Measurements from ENCODE around the gene SRF. TPM values are rescaled to one million over a fixed set of nuclear protein-coding genes. Genes with fewer than 3 reads are reported as not detected.

The SRF gene
- total and polyA plus RNA-seq, 2 of the 4 experiments (the other 2 are of a cell fraction): 20.6 to 56.3 TPM

DNA sequence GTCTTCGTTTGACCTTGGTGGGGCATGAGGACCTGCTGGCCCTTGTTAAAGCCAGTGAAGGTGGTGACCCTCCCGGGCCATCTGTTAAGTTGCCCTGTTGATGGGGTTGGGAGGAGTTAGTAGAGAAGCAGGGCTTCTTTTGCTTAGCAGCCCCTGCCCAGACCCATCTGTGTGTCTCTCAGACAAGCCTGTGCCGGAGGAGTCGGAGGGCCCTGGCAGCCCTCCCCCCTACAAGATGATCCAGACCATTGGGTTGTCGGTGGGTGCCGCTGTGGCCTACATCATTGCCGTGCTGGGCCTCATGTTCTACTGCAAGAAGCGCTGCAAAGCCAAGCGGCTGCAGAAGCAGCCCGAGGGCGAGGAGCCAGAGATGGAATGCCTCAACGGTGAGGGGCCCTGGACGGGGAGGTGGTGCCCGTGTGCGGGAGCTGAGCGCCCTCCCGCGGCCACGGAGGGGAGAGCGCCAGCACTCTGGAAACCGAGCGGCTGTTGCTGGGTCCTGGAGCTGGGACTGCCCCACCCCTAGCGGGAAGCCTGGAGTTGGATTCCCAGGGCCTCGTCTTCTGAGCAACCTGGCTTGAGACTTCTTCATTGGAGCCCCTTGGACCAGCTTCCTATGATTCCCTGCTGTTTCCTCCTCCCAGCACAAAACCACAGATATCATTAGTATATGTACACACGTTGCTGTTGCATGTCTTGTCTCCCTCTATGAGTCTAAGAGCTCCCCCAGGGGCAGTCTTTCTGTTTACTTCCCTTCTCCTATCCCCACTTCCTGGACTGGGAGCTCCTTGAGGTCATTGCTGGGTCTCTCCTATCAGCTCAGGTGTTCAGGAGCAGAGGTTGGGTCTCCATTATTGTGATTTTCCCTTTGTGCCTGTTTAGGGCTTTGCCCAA, 27.6 kb upstream of the SRF start:
- ATAC-seq (ENCODE audit: low read depth): peak; percentile 99
- H3K36me3 ChIP-seq (ENCODE audit: control insufficient read depth, insufficient read depth, low read length): peaks cover 54% of the 10 kb centered on the region
- H2AFZ ChIP-seq (replicated peaks; ENCODE audit: low read length, poor library complexity): peak overlapping the region; percentile 79
- H3K14ac ChIP-seq (replicated peaks; ENCODE audit: low read depth, low read length): peak overlapping the region; percentile 48
- no peak overlapping the region for H3K18ac ChIP-seq (ENCODE audit: low read depth, low read length)
- intact Hi-C loops (cut with micrococcal nuclease) (loop anchor here (1.0 to 5.0 kb wide), 5 partner anchors 68 to 242 kb away; partner anchors contain the start of genes CUL7 and KLHDC3), dilution Hi-C loops (cut with HindIII; ENCODE audit: low sequenced_read_pairs, unreplicated experiment) (no loop called here), in situ Hi-C loops (cut with MboI; ENCODE audit: low sequenced_read_pairs) (loop anchor here (10.0 kb wide), 1 partner anchor 239 kb away; no protein-coding TSS in a partner anchor)
- peak overlapping the region; percentile 53 for H2AK5ac ChIP-seq (ENCODE audit: low read depth, low read length)
- 0 out of 2 replicates have a peak overlapping the region, but pooled peaks have one; percentile 10 for H3K9ac ChIP-seq (ENCODE audit: low read depth, low read length)
- H4K8ac ChIP-seq (ENCODE audit: low read depth in 2 of 2, low read length in 2 of 2): peak overlapping the region; percentile 15 to 87; a peak in 1 of 4 replicates
- no peaks in the 10 kb centered on the region for H3K9me3 ChIP-seq (ENCODE audit: control insufficient read depth, insufficient read depth, low read length)
- peak overlapping the region; percentile 7; the same call in 1 of the 2 replicates for H3K23ac ChIP-seq (ENCODE audit: low read depth, low read length)
- CTCF ChIA-PET: interaction anchor here (0.6 to 2.4 kb wide), 12 partner anchors 14 to 232 kb away, joined by 3 to 17 read pairs (median 4); partner anchors contain the start of genes KLC4, MRPL2 and PTK7
- no peak overlapping the region for H3K56ac ChIP-seq (ENCODE audit: extremely low read depth, insufficient read depth, low read length)
- peak overlapping the region; percentile 60; the same call in 1 of the 2 replicates for H2BK120ac ChIP-seq (ENCODE audit: low read depth, low read length)
- H3K4ac ChIP-seq (ENCODE audit: low read depth, low read length): peak overlapping the region; percentile 67
- H4K20me1 ChIP-seq (ENCODE audit: insufficient read depth, low read length): no peaks in the 10 kb centered on the region
- H2BK5ac ChIP-seq (ENCODE audit: low read depth, low read length, poor library complexity, severe bottlenecking): peak overlapping the region; percentile 17
- H4K91ac ChIP-seq (ENCODE audit: insufficient read depth, low read depth, low read length): no peak overlapping the region
- WGBS, 2 experiments (ENCODE audit: extremely low coverage in 2 of 2, insufficient read length in 1 of 2): 2% methylated on average over 16 of the region's 25 CpGs; no CpG with 5 or more reads in 1 of the 2 experiments
- peak overlapping the region; percentile 21 for H2AK9ac ChIP-seq (replicated peaks; ENCODE audit: low read depth, low read length, poor library complexity)
- peak overlapping the region; percentile 28 for H3K27ac ChIP-seq (ENCODE audit: insufficient read depth, low read length)
- peak overlapping the region; percentile 7; the same call in 1 of the 2 replicates for H3K4me2 ChIP-seq (ENCODE audit: low read depth, low read length)
- peaks cover 10% of the 10 kb centered on the region for H3K4me1 ChIP-seq (ENCODE audit: control insufficient read depth, insufficient read depth, low read length)
- no peak overlapping the region for H2BK15ac ChIP-seq (ENCODE audit: low read depth, low read length)
- H4K5ac ChIP-seq (ENCODE audit: low read depth, low read length): peak overlapping the region; percentile 28; the same call in 1 of the 2 replicates
- H3K4me3 ChIP-seq (ENCODE audit: insufficient read depth, low read depth, low read length): no peak overlapping the region
- POLR2A ChIA-PET (ENCODE audit: unreplicated experiment): interaction anchor here (1.0 kb wide), 1 partner anchor 68 kb away, joined by 3 read pairs; no protein-coding TSS in a partner anchor
- no peaks in the 10 kb centered on the region for H3K27me3 ChIP-seq (ENCODE audit: control insufficient read depth, insufficient read depth, low read length)
- no peak overlapping the region for H2BK20ac ChIP-seq (ENCODE audit: low read depth, low read length)
- no TSS peak for BruUV-seq (replicated peaks)
- H3K79me1 ChIP-seq (ENCODE audit: low read depth in 1 of 2, low read length in 2 of 2): peaks cover 5 to 19% of the 10 kb centered on the region in 2 experiments; a peak in 2 of 4 replicates
- H3K9me1 ChIP-seq (ENCODE audit: insufficient read depth, low read length): 0 out of 2 replicates have a peak, but pooled peaks cover 3% of the 10 kb centered on the region
- peak; percentile 91 for DNase-seq
- TF ChIP-seq MAZ (IDR thresholded peaks at IDR 0.05; ENCODE audit: borderline replicate concordance, low read depth, low read length): peak; percentile 94
- TF ChIP-seq CHD1 (IDR thresholded peaks at IDR 0.05; ENCODE audit: low read depth, low read length): peak; percentile 73; the same call in 1 of the 2 replicates
- TF ChIP-seq NFE2L2 (IDR thresholded peaks at IDR 0.05; ENCODE audit: low read depth, low read length): no peak
- TF ChIP-seq CEBPB (IDR thresholded peaks at IDR 0.05; ENCODE audit: low read depth, low read length): no peak
- no peak for TF ChIP-seq ELK1 (IDR thresholded peaks at IDR 0.05; ENCODE audit: borderline replicate concordance, low read depth, low read length)
- peak; percentile 40; the same call in 1 of the 2 replicates for TF ChIP-seq POLR2A (IDR thresholded peaks at IDR 0.05; ENCODE audit: low read depth, low read length)
- TF ChIP-seq CTCF (conservative IDR thresholded peaks at IDR 0.05; ENCODE audit: low read depth, low read length): peak; percentile 99
- TF ChIP-seq, protein P1, sequence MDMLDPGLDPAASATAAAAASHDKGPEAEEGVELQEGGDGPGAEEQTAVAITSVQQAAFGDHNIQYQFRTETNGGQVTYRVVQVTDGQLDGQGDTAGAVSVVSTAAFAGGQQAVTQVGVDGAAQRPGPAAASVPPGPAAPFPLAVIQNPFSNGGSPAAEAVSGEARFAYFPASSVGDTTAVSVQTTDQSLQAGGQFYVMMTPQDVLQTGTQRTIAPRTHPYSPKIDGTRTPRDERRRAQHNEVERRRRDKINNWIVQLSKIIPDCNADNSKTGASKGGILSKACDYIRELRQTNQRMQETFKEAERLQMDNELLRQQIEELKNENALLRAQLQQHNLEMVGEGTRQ (IDR thresholded peaks at IDR 0.05; ENCODE audit: low read depth, low read length): no peak
- peak; percentile 100 for TF ChIP-seq RAD21 (IDR thresholded peaks at IDR 0.05; ENCODE audit: low read length)
- no peak for TF ChIP-seq RCOR1 (IDR thresholded peaks at IDR 0.05; ENCODE audit: insufficient replicate concordance, low read length)
- no peak for TF ChIP-seq FOS (IDR thresholded peaks at IDR 0.05; ENCODE audit: low read depth, low read length)
- peak; percentile 98 for TF ChIP-seq SMC3 (IDR thresholded peaks at IDR 0.05; ENCODE audit: low read depth, low read length)

Data from IMR-90 (cell line).